HL-60/S4 (cell line): ENCODE measurements around the gene SCYL3.

Experiments
- in situ Hi-C: fragments of 300-500 bp; cut with MboI; formaldehyde crosslinking; loops from 2 replicates; pipeline ENCODE4 v1.14.3; 2022; ENCODE audit warnings: low sequenced_read_pairs

SCYL3 gene

GRCh38 chr1:169893645-169894423, at the start of gene SCYL3:
Gene SCYL3, minus strand, starts transcription at chr1:169893896. Its CDS starts 5,056 bp downstream, at chr1:169888840.
- in situ Hi-C loops: no loop called here

GRCh38 chr1:169941982-169942830, 48.5 kb upstream of the SCYL3 start:
- in situ Hi-C loops: no loop called here

GRCh38 chr1:169933984-169934725, 40.5 kb upstream of the SCYL3 start:
- in situ Hi-C loops: no loop called here

- in situ Hi-C loops: no loop called here
Observed at GRCh38 chr1:169931795-169932231, 38.1 kb upstream of the SCYL3 start.

GRCh38 chr1:169929210-169929526, 35.5 kb upstream of the SCYL3 start:
- in situ Hi-C loops: no loop called here

GRCh38 chr1:169928438-169929209, 34.9 kb upstream of the SCYL3 start:
- in situ Hi-C loops: no loop called here

- in situ Hi-C loops: no loop called here
Observed at GRCh38 chr1:169925505-169926482, 32.1 kb upstream of the SCYL3 start.

GRCh38 chr1:169924829-169925228, 31.1 kb upstream of the SCYL3 start:
- in situ Hi-C loops: loop anchor here (25.0 kb wide), 1 partner anchor 612 kb away; the partner anchor contains the start of gene GORAB

- in situ Hi-C loops: loop anchor here (25.0 kb wide), 1 partner anchor 613 kb away; the partner anchor contains the start of gene GORAB
Observed at GRCh38 chr1:169924063-169924462, 30.4 kb upstream of the SCYL3 start.

- in situ Hi-C loops: loop anchor here (25.0 kb wide), 1 partner anchor 616 kb away; the partner anchor contains the start of gene GORAB
Observed at GRCh38 chr1:169921080-169921479, 27.4 kb upstream of the SCYL3 start.

- in situ Hi-C loops: loop anchor here (25.0 kb wide), 1 partner anchor 618 kb away; the partner anchor contains the start of gene GORAB
Observed at GRCh38 chr1:169918927-169919326, 25.2 kb upstream of the SCYL3 start.

- in situ Hi-C loops: loop anchor here (25.0 kb wide), 1 partner anchor 619 kb away; the partner anchor contains the start of gene GORAB
Observed at GRCh38 chr1:169918220-169918619, 24.5 kb upstream of the SCYL3 start.

GRCh38 chr1:169915150-169915549, 21.5 kb upstream of the SCYL3 start:
- in situ Hi-C loops: loop anchor here (25.0 kb wide), 1 partner anchor 622 kb away; the partner anchor contains the start of gene GORAB

- in situ Hi-C loops: loop anchor here (25.0 kb wide), 1 partner anchor 623 kb away; the partner anchor contains the start of gene GORAB
Observed at GRCh38 chr1:169914531-169914930, 20.8 kb upstream of the SCYL3 start.

GRCh38 chr1:169909499-169909898, 15.8 kb upstream of the SCYL3 start:
- in situ Hi-C loops: loop anchor here (25.0 kb wide), 1 partner anchor 628 kb away; the partner anchor contains the start of gene GORAB

- in situ Hi-C loops: loop anchor here (25.0 kb wide), 1 partner anchor 630 kb away; the partner anchor contains the start of gene GORAB
Observed at GRCh38 chr1:169906938-169907337, 13.2 kb upstream of the SCYL3 start.

- in situ Hi-C loops: loop anchor here (25.0 kb wide), 1 partner anchor 632 kb away; the partner anchor contains the start of gene GORAB
Observed at GRCh38 chr1:169904834-169905233, 11.1 kb upstream of the SCYL3 start.

- in situ Hi-C loops: loop anchor here (25.0 kb wide), 1 partner anchor 635 kb away; the partner anchor contains the start of gene GORAB
Observed at GRCh38 chr1:169902751-169903150, 9.1 kb upstream of the SCYL3 start.
